ENCODE measurements around the gene GPR39. TPM values are rescaled to one million over a fixed set of nuclear protein-coding genes. Genes with fewer than 3 reads are reported as not detected.

GPR39 gene
- total RNA-seq, 1 experiment from 2014 or later: 9.0 TPM

GRCh38 chr2:132690664-132691303, 274.2 kb downstream of the GPR39 start:
- in situ Hi-C loops (cut with HindIII; ENCODE audit: low pct_unique_long_range_greater_than_20kb, low sequenced_read_pairs) (no loop called here), intact Hi-C loops (cut with micrococcal nuclease; ENCODE audit: unreplicated experiment) (no loop called here)
- Histone ChIP-seq H3K36me3 (ENCODE audit: control insufficient read depth, insufficient read depth, low read length) (no peaks in the 10 kb centered on the region), H3K9me3 (ENCODE audit: control insufficient read depth, insufficient read depth, low read depth, low read length) (no peaks in the 10 kb centered on the region), H3K4me1 (ENCODE audit: control insufficient read depth, insufficient read depth, low read length) (no peaks in the 10 kb centered on the region), H3K27me3 (ENCODE audit: control insufficient read depth, insufficient read depth, low read length) (no peaks in the 10 kb centered on the region), H3K4me3 (ENCODE audit: low read depth in 2 of 2, low read length in 2 of 2) (no peak overlapping the region), H3K27ac (ENCODE audit: low read length) (no peak overlapping the region)
- ChIA-PET CTCF (no interaction called here), POLR2A (no interaction called here)
- DNase-seq (ENCODE audit: low read depth, low spot score) (no peak), ATAC-seq (no peak)
- TF ChIP-seq CTCF (IDR thresholded peaks at IDR 0.05) (no peak), REST (IDR thresholded peaks at IDR 0.05; ENCODE audit: insufficient read depth in 1 of 2, low read depth in 2 of 2, low read length in 1 of 2) (no peak), SIN3A (IDR thresholded peaks at IDR 0.05; ENCODE audit: borderline replicate concordance, insufficient read depth, low read depth, low read length) (no peak), TCF7L2 (IDR thresholded peaks at IDR 0.05; ENCODE audit: low read depth, low read length) (no peak), POLR2AphosphoS5 (IDR thresholded peaks at IDR 0.05; ENCODE audit: low read depth, low read length) (no peak)
- no TSS peak for BruUV-seq (replicated peaks)

GRCh38 chr2:132691556-132691955, 275.0 kb downstream of the GPR39 start:
- in situ Hi-C loops (cut with HindIII; ENCODE audit: low pct_unique_long_range_greater_than_20kb, low sequenced_read_pairs): no loop called here
- Histone ChIP-seq H3K36me3 (ENCODE audit: control insufficient read depth, insufficient read depth, low read length) (no peaks in the 10 kb centered on the region), H3K27me3 (ENCODE audit: control insufficient read depth, insufficient read depth, low read length) (no peaks in the 10 kb centered on the region), H3K9me3 (ENCODE audit: control insufficient read depth, insufficient read depth, low read depth, low read length) (no peaks in the 10 kb centered on the region), H3K4me1 (ENCODE audit: control insufficient read depth, insufficient read depth, low read length) (no peaks in the 10 kb centered on the region), H3K27ac (ENCODE audit: low read length) (no peak overlapping the region), H3K4me3 (ENCODE audit: low read depth in 2 of 2, low read length in 2 of 2) (no peak overlapping the region)
- TF ChIP-seq POLR2AphosphoS5 (IDR thresholded peaks at IDR 0.05; ENCODE audit: low read depth, low read length): no peak
- no peak for TF ChIP-seq CTCF (IDR thresholded peaks at IDR 0.05)
- no peak for TF ChIP-seq REST (IDR thresholded peaks at IDR 0.05; ENCODE audit: insufficient read depth in 1 of 2, low read depth in 2 of 2, low read length in 1 of 2)
- no peak for TF ChIP-seq SIN3A (IDR thresholded peaks at IDR 0.05; ENCODE audit: borderline replicate concordance, insufficient read depth, low read depth, low read length)
- TF ChIP-seq TCF7L2 (IDR thresholded peaks at IDR 0.05; ENCODE audit: low read depth, low read length): no peak
- no TSS peak for BruUV-seq (replicated peaks)
- intact Hi-C loops (cut with micrococcal nuclease; ENCODE audit: unreplicated experiment): no loop called here
- ChIA-PET CTCF (no interaction called here), POLR2A (no interaction called here)
- no peak for ATAC-seq
- no peak for DNase-seq (ENCODE audit: low read depth, low spot score)

Measured in Panc1 (cell line).